Glutamatergic neuron (in vitro differentiated cells): ENCODE results near the gene CSN1S1. TPM values are rescaled to one million over a fixed set of nuclear protein-coding genes. Genes with fewer than 3 reads are reported as not detected.

ENCODE experiments used
- DNase-seq: peaks from one replicate; pipeline ENCODE4 v3.0.0; 2022
- H3K27ac Mint-ChIP-seq: one replicate; pipeline ENCODE4 v1.8.0; 2020; ENCODE audit warnings: mild to moderate bottlenecking, mixed read lengths, inconsistent platforms; ENCODE audit not compliant: unreplicated experiment
- H3K27me3 Mint-ChIP-seq: one replicate; pipeline ENCODE4 v1.8.0; 2020; ENCODE audit warnings: mild to moderate bottlenecking, moderate library complexity, mixed read lengths, inconsistent platforms; ENCODE audit not compliant: unreplicated experiment
- H3K36me3 Mint-ChIP-seq: one replicate; pipeline ENCODE4 v1.8.0; 2020; ENCODE audit warnings: mild to moderate bottlenecking, mixed read lengths, inconsistent platforms; ENCODE audit not compliant: unreplicated experiment
- H3K4me1 Mint-ChIP-seq: one replicate; pipeline ENCODE4 v1.8.0; 2020; ENCODE audit warnings: mild to moderate bottlenecking, low read depth, mixed read lengths, inconsistent platforms; ENCODE audit not compliant: unreplicated experiment
- H3K4me3 Mint-ChIP-seq: one replicate; pipeline ENCODE4 v1.8.0; 2020; ENCODE audit warnings: mild to moderate bottlenecking, mixed read lengths, inconsistent platforms; ENCODE audit not compliant: unreplicated experiment
- H3K9me3 Mint-ChIP-seq: one replicate; pipeline ENCODE4 v1.8.0; 2020; ENCODE audit warnings: mild to moderate bottlenecking, moderate library complexity, mixed read lengths, inconsistent platforms; ENCODE audit not compliant: unreplicated experiment
- CTCF ChIP-seq: fragments of 200-600 bp; sonication (generic); IDR thresholded peaks from one replicate; pipeline ENCODE4 v1.5.0; 2021; ENCODE audit not compliant: partially characterized antibody, unreplicated experiment
- long read RNA-seq: library from polyadenylated mRNA; unstranded; transcript quantifications from one replicate; pipeline ENCODE4 v2.0.0, GENCODE V29; 2020; ENCODE audit not compliant: unreplicated experiment
- total RNA-seq: library from RNA; stranded (reverse); fragmentation: NEBNext Ultra II Directional; extraction: Animal tissue kit (Norgen Biotek cat#: 25700); gene quantifications from one replicate; pipeline ENCODE4 v1.2.1, GENCODE V29; 2021; ENCODE audit not compliant: unreplicated experiment

Gene CSN1S1
- not detected for total RNA-seq
- long read RNA-seq: 0 reads

GRCh38 chr4:69930768-69931167, at the start of gene CSN1S1:
Gene CSN1S1, plus strand, starts transcription at chr4:69931068. Its CDS starts 1,488 bp downstream, at chr4:69932556.
- Mint-ChIP-seq H3K36me3 (no peaks in the 10 kb centered on the region), H3K4me1 (no peaks in the 10 kb centered on the region), H3K4me3 (no peak within 1 kb of the TSS), H3K9me3 (no peaks in the 10 kb centered on the region), H3K27me3 (no peaks in the 10 kb centered on the region), H3K27ac (no peak within 1 kb of the TSS)
- no peak for TF ChIP-seq CTCF
- no peak for DNase-seq

- Mint-ChIP-seq H3K27ac (no peak overlapping the region), H3K36me3 (peaks cover 3% of the 10 kb centered on the region), H3K4me3 (no peak overlapping the region), H3K27me3 (no peaks in the 10 kb centered on the region), H3K4me1 (no peaks in the 10 kb centered on the region), H3K9me3 (peaks cover 5% of the 10 kb centered on the region)
- peak; percentile 67 for TF ChIP-seq CTCF
- DNase-seq: no peak
Measured at GRCh38 chr4:69881173-69881773, 49.6 kb upstream of the CSN1S1 start.

GRCh38 chr4:69882150-69882549, 48.7 kb upstream of the CSN1S1 start:
- H3K36me3 Mint-ChIP-seq: peaks cover 3% of the 10 kb centered on the region
- no peak for TF ChIP-seq CTCF
- H3K27me3 Mint-ChIP-seq: no peaks in the 10 kb centered on the region
- H3K27ac Mint-ChIP-seq: no peak overlapping the region
- H3K4me3 Mint-ChIP-seq: no peak overlapping the region
- no peaks in the 10 kb centered on the region for H3K4me1 Mint-ChIP-seq
- peaks cover 5% of the 10 kb centered on the region for H3K9me3 Mint-ChIP-seq
- DNase-seq: no peak

GRCh38 chr4:69888336-69888735, 42.5 kb upstream of the CSN1S1 start:
- H3K27ac Mint-ChIP-seq: no peak overlapping the region
- H3K4me1 Mint-ChIP-seq: no peaks in the 10 kb centered on the region
- no peak for TF ChIP-seq CTCF
- no peak overlapping the region for H3K4me3 Mint-ChIP-seq
- H3K27me3 Mint-ChIP-seq: peaks cover 1% of the 10 kb centered on the region
- peaks cover 5% of the 10 kb centered on the region for H3K9me3 Mint-ChIP-seq
- no peak for DNase-seq
- peaks cover 3% of the 10 kb centered on the region for H3K36me3 Mint-ChIP-seq

- H3K27ac Mint-ChIP-seq: no peak overlapping the region
- H3K27me3 Mint-ChIP-seq: peaks cover 1% of the 10 kb centered on the region
- DNase-seq: no peak
- no peak overlapping the region for H3K4me3 Mint-ChIP-seq
- no peaks in the 10 kb centered on the region for H3K36me3 Mint-ChIP-seq
- H3K9me3 Mint-ChIP-seq: no peaks in the 10 kb centered on the region
- no peaks in the 10 kb centered on the region for H3K4me1 Mint-ChIP-seq
- TF ChIP-seq CTCF: no peak
Measured at GRCh38 chr4:69894186-69894585, 36.7 kb upstream of the CSN1S1 start.
